Fibroblast of mammary gland (primary cell): ENCODE measurements around the gene PRICKLE2.

ENCODE experiments used
- DNase-seq: peaks from one replicate; pipeline ENCODE4 v3.0.0-alpha.2; 2010; ENCODE audit warnings: low read depth
- H3K4me3 ChIP-seq: 2 replicates; pipeline ENCODE4 v1.5.1; 2011; ENCODE audit warnings: low read depth, mild to moderate bottlenecking, low read length, moderate library complexity; ENCODE audit not compliant: control insufficient read depth
- TF ChIP-seq, protein P1 (sequence below): conservative IDR thresholded peaks from 2 replicates; pipeline ENCODE4 v1.5.1; 2011; ENCODE audit warnings: low read depth, low read length, inconsistent platforms; ENCODE audit not compliant: control insufficient read depth, insufficient read depth

Gene PRICKLE2

GRCh38 chr3:64268926-64269325 is 43.7 kb upstream of the PRICKLE2 start:
- DNase-seq = no peak
- H3K4me3 ChIP-seq = no peak overlapping the region
- TF ChIP-seq, protein P1, sequence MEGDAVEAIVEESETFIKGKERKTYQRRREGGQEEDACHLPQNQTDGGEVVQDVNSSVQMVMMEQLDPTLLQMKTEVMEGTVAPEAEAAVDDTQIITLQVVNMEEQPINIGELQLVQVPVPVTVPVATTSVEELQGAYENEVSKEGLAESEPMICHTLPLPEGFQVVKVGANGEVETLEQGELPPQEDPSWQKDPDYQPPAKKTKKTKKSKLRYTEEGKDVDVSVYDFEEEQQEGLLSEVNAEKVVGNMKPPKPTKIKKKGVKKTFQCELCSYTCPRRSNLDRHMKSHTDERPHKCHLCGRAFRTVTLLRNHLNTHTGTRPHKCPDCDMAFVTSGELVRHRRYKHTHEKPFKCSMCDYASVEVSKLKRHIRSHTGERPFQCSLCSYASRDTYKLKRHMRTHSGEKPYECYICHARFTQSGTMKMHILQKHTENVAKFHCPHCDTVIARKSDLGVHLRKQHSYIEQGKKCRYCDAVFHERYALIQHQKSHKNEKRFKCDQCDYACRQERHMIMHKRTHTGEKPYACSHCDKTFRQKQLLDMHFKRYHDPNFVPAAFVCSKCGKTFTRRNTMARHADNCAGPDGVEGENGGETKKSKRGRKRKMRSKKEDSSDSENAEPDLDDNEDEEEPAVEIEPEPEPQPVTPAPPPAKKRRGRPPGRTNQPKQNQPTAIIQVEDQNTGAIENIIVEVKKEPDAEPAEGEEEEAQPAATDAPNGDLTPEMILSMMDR = no peak

DNA sequence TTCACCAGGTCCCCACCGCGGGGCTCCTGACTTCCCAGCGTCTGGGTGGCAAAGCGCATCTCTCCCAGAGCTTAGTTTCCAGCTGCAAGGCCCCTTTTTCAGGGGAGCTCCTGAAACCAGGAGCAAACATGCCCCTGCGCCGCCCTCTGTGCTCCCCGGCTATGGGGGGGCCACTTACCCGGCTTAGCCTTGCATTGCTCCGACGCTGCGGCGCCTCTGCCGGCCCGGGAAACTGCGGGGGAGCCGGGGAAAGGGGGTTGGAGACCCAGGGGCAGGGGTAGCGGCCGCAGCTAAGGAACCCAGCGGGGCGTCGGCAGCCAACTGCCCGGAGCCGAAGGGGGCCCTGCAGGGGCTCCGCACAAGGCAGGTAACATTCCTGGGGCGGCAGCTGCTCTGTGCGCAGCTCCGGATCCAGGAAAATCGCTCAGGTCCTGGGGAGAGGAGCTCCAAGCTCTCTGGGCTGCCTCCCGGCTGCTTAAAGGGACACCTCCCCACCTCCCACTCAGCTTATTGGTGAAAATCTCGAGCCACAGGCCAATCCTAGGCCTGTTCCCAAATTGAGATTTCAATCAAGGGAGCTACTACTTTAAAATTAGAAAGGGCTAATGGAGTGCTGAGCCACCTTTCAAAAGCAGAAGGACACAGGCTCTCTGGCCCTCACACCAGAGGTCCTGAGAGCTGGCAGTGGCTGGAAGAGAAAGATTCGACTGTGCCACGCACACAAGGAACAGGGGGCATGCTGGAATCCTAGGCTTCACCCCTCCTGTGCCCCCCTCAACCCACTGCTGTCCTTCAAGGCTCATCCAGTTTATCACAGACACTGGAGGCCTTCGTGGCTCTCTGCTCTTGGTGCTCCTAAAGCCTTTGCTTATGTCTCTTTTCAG is 42.7 kb upstream of the PRICKLE2 start:
- peak; percentile 78 for DNase-seq
- TF ChIP-seq, protein P1 = no peak
- H3K4me3 ChIP-seq = peak overlapping the region; percentile 76

- peak overlapping the region; percentile 76 for H3K4me3 ChIP-seq
- TF ChIP-seq, protein P1 = no peak
- DNase-seq = no peak
Measured at GRCh38 chr3:64266983-64267382, 41.7 kb upstream of the PRICKLE2 start.

DNA sequence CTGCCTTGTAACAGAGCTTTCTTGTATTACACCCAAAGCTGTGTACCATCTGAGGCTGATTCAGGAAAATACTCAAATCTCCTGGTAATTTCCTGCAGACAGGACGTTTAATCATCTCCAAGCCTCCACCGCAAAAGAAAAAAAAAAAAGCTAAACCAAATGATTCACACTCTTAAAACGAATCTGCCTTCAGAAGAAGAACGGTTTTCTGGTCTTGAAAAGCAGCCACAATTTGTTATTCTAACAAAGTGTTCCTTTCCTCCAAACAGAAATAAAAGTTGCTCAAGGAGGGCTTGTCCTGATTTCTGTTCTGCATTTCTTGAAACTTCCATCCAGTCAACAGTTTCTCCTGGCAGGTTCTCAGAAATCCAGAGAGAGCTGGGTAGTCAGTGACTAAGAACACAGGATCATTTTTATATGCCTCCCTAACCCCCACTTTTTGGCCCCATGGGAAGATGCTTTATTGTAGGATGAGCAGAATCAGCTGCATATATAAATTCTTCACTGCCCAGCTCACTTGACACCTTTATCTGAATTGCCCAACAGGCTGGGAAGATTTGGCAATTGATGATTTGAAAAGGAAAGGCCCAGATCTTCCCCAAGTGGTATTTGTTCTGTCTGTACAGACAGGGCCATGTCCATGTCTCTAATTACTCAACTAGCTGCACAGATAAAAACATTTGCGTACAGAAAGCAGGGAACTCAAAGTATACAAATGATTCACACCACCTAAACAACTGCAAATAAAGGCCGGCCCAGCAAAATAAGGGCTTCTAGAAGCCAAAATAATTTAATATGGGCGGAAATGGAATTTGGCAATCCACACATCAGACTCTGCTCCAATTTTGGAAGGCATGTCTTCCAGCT is 41.0 kb upstream of the PRICKLE2 start:
- DNase-seq = peak; percentile 99
- peak overlapping the region; percentile 76 for H3K4me3 ChIP-seq
- TF ChIP-seq, protein P1 = no peak

DNA sequence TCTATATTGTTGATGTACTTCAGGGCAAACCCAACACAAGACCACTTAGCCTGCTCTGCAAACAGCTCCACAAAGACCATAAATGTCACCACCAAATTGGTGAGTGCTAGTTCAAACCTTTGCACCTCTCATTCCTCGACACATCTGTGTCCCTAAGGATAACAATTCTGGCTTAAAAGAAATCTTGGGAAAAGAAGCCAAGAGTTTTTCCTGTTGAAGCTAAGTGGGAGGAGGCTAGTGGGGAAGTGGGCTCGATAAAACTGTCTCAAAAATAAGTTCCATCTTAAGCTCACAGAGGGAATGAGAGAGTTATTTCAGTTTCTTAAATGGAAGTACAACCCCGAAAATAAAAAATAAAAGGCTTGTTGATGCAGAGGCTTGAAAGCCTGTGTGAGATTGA is 40.4 kb upstream of the PRICKLE2 start:
- H3K4me3 ChIP-seq = peak overlapping the region; percentile 46
- TF ChIP-seq, protein P1 = no peak
- no peak for DNase-seq

- TF ChIP-seq, protein P1 = peak; percentile 47
- peak; percentile 76 for DNase-seq
- peak overlapping the region; percentile 14 for H3K4me3 ChIP-seq
Measured at GRCh38 chr3:64264501-64265109, 39.3 kb upstream of the PRICKLE2 start.
